Right renal pelvis (tissue), 4 donors: ENCODE results near the gene AGR2. TPM values are rescaled to one million over a fixed set of nuclear protein-coding genes. Genes with fewer than 3 reads are reported as not detected.

Experiments used
- DNase-seq, 4 donors: peaks; one replicate each; pipeline ENCODE4 v3.0.0-alpha.2; 2013; ENCODE audit warnings: low read depth in 4 of 4, low spot score in 3 of 4, missing footprints in 1 of 4
- polyA plus RNA-seq, 4 donors: library from polyadenylated mRNA; unstranded; fragments of 120-200 nt; gene quantifications; one replicate each; pipeline ENCODE4 v1.2.1, GENCODE V29; 2013; ENCODE audit not compliant: insufficient read length in 4 of 4

The AGR2 gene
- polyA plus RNA-seq, 4 donors = 60.7 to 87.7 (median 64.5) TPM

GRCh38 chr7:16743236-16743635 lies 61.6 kb downstream of the AGR2 start:
- DNase-seq = no peak

GRCh38 chr7:16742547-16742946 lies 62.3 kb downstream of the AGR2 start:
- DNase-seq = no peak

Other genes starting within 250 kb of the AGR2 start
- 10 to 100 TPM; 29.7 to 36.9 (median 35.7) TPM for gene ANKMY2, start 159.2 kb downstream of the AGR2 start, polyA plus RNA-seq
- 10 to 100 TPM; 75.5 to 80.3 (median 78.0) TPM for gene BZW2, start 158.8 kb downstream of the AGR2 start, polyA plus RNA-seq
- 10 to 100 TPM; 28.3 to 35.3 (median 33.6) TPM for gene TSPAN13, start 51.2 kb downstream of the AGR2 start, polyA plus RNA-seq
- gene AGR3, start 77.0 kb upstream of the AGR2 start, polyA plus RNA-seq = 1 to 10 TPM; 2.0 to 4.5 (median 2.7) TPM